GM21786 (cell line): ENCODE measurements around the gene TFAP2A.

ENCODE experiments used
- ATAC-seq: cut with Tn5 transposase; IDR thresholded peaks from one replicate; pipeline ENCODE4 v1.9.1; 2021; ENCODE audit not compliant: unreplicated experiment

TFAP2A gene

GRCh38 chr6:10413262-10413849 lies 1.5 kb downstream of the TFAP2A start:
- ATAC-seq = no peak

- ATAC-seq = no peak
Measured at GRCh38 chr6:10412461-10413261, 2.2 kb downstream of the TFAP2A start.

GRCh38 chr6:10411971-10412460 lies 2.9 kb downstream of the TFAP2A start:
- no peak for ATAC-seq

- ATAC-seq = no peak
Measured at GRCh38 chr6:10411131-10411970, 3.5 kb downstream of the TFAP2A start.

- no peak for ATAC-seq
Measured at GRCh38 chr6:10410207-10411050, 4.4 kb downstream of the TFAP2A start.

GRCh38 chr6:10409731-10410206 lies 5.1 kb downstream of the TFAP2A start:
- no peak for ATAC-seq

GRCh38 chr6:10409233-10409721 lies 5.6 kb downstream of the TFAP2A start:
- ATAC-seq = no peak

- no peak for ATAC-seq
Measured at GRCh38 chr6:10408457-10408856, 6.4 kb downstream of the TFAP2A start.

GRCh38 chr6:10407674-10408054 lies 7.2 kb downstream of the TFAP2A start:
- ATAC-seq = no peak

- no peak for ATAC-seq
Measured at GRCh38 chr6:10407018-10407673, 7.7 kb downstream of the TFAP2A start.

- ATAC-seq = no peak
Measured at GRCh38 chr6:10406556-10406955, 8.3 kb downstream of the TFAP2A start.

- ATAC-seq = no peak
Measured at GRCh38 chr6:10405513-10405900, 9.4 kb downstream of the TFAP2A start.

- ATAC-seq = no peak
Measured at GRCh38 chr6:10404799-10405512, 9.9 kb downstream of the TFAP2A start.

GRCh38 chr6:10404107-10404798 lies 10.6 kb downstream of the TFAP2A start:
- ATAC-seq = peak; percentile 95

- peak; percentile 18 for ATAC-seq
Measured at GRCh38 chr6:10403385-10404106, 11.3 kb downstream of the TFAP2A start.

- no peak for ATAC-seq
Measured at GRCh38 chr6:10402648-10403311, 12.1 kb downstream of the TFAP2A start.

GRCh38 chr6:10401632-10402223 lies 13.1 kb downstream of the TFAP2A start:
- no peak for ATAC-seq
